ENCODE data around the gene SYPL1. TPM values are rescaled to one million over a fixed set of nuclear protein-coding genes. Genes with fewer than 3 reads are reported as not detected.

SYPL1 gene
- total and polyA plus RNA-seq, 12 donors: 25.0 to 107 (median 80.7) TPM

DNA sequence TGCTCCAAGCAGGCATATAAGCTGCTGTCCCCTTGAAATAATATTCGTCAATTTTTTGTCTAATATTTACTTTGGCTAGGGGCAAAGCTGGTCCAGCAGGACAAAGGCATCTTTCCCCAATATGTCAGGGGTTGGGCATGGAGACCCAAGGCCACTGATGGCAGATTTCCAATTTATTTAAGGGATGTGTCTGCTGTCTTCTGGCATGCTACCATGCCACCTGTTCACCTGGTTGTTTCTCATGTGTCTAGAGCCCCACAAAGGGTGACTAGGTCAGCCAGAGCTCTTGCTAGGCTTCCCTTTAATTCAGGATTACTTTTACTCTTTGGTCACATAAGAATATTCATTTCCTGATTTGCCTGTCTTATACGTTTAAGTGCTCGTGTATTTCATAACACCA, 22.1 kb upstream of the SYPL1 start:
- H3K4me1 ChIP-seq (replicated peaks in 1 of 2): no peaks in the 10 kb centered on the region
- H3K27ac ChIP-seq: no peak overlapping the region
- no peak for TF ChIP-seq POLR2A (IDR thresholded peaks at IDR 0.05)
- TF ChIP-seq, protein P1, sequence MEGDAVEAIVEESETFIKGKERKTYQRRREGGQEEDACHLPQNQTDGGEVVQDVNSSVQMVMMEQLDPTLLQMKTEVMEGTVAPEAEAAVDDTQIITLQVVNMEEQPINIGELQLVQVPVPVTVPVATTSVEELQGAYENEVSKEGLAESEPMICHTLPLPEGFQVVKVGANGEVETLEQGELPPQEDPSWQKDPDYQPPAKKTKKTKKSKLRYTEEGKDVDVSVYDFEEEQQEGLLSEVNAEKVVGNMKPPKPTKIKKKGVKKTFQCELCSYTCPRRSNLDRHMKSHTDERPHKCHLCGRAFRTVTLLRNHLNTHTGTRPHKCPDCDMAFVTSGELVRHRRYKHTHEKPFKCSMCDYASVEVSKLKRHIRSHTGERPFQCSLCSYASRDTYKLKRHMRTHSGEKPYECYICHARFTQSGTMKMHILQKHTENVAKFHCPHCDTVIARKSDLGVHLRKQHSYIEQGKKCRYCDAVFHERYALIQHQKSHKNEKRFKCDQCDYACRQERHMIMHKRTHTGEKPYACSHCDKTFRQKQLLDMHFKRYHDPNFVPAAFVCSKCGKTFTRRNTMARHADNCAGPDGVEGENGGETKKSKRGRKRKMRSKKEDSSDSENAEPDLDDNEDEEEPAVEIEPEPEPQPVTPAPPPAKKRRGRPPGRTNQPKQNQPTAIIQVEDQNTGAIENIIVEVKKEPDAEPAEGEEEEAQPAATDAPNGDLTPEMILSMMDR (IDR thresholded peaks at IDR 0.05): no peak
- no peak overlapping the region for H3K4me3 ChIP-seq
- intact Hi-C loops (cut with DNase I): no loop called here
- no peaks in the 10 kb centered on the region for H3K27me3 ChIP-seq
- H3K9me3 ChIP-seq (replicated peaks in 1 of 3): no peaks in the 10 kb centered on the region
- WGBS, 4 donors: 71 to 83% (median 75%) methylated on average over 3 of the region's 3 CpGs
- DNase-seq: no peak
- H3K36me3 ChIP-seq (replicated peaks in 1 of 2): no peaks in the 10 kb centered on the region

DNA sequence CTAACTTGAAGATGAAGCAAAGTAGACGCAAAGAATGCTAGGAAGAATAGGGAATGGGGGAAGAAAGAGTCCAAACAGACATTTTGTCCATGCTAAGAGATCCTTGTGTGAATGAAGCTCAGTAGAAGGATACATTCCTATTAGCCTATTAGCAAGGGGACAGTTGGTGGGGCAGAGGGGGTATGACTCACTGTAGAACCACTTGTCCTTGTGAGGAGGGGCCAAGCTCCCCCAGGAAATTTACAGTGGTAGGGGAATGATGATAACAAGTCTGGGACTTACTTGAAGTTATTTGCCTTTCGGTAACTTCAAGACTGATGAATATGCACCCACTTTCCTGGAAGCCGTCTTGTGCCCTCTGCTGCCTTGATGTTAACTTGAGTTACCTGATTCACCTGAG, 17.2 kb upstream of the SYPL1 start:
- Histone ChIP-seq H3K36me3 (replicated peaks in 1 of 2) (no peaks in the 10 kb centered on the region), H3K27ac (no peak overlapping the region), H3K27me3 (no peaks in the 10 kb centered on the region), H3K9me3 (replicated peaks in 1 of 3) (no peaks in the 10 kb centered on the region), H3K4me3 (no peak overlapping the region), H3K4me1 (replicated peaks in 1 of 2) (peaks cover 0 to 5% of the 10 kb centered on the region in 2 donors)
- TF ChIP-seq, protein P1 (IDR thresholded peaks at IDR 0.05): no peak
- no peak for TF ChIP-seq POLR2A (IDR thresholded peaks at IDR 0.05)
- intact Hi-C loops (cut with DNase I): no loop called here
- no peak for DNase-seq
- 71 to 81% (median 79%) methylated on average over 3 of the region's 3 CpGs for WGBS, 4 donors

DNA sequence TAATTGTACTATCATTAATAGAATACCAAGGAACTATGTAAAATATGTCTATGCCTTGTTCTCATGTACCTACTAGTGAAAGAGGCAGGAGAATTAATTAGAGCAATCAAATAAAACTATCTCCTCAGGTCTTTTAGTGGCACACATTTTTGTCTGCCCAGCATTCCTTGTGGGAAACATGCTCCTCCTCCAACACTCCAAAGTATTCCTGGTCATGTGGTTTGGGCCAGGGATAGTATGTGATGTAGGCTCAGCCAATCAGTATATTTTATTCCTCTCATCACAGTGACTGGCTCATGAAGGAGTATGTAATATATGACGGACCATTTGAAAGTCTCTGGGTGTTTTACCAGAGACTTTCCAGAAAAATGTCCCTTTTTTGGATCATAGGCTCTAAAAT, 16.7 kb upstream of the SYPL1 start:
- Histone ChIP-seq H3K4me1 (replicated peaks in 1 of 2) (peaks cover 0 to 5% of the 10 kb centered on the region in 2 donors), H3K4me3 (no peak overlapping the region), H3K27ac (no peak overlapping the region), H3K36me3 (replicated peaks in 1 of 2) (no peaks in the 10 kb centered on the region), H3K27me3 (no peaks in the 10 kb centered on the region), H3K9me3 (replicated peaks in 1 of 3) (no peaks in the 10 kb centered on the region)
- WGBS, 4 donors: 82 to 100% (median 92%) methylated on average over 1 of the region's 1 CpG
- no peak for DNase-seq
- intact Hi-C loops (cut with DNase I): no loop called here
- no peak for TF ChIP-seq POLR2A (IDR thresholded peaks at IDR 0.05)
- TF ChIP-seq, protein P1 (IDR thresholded peaks at IDR 0.05): no peak

DNA sequence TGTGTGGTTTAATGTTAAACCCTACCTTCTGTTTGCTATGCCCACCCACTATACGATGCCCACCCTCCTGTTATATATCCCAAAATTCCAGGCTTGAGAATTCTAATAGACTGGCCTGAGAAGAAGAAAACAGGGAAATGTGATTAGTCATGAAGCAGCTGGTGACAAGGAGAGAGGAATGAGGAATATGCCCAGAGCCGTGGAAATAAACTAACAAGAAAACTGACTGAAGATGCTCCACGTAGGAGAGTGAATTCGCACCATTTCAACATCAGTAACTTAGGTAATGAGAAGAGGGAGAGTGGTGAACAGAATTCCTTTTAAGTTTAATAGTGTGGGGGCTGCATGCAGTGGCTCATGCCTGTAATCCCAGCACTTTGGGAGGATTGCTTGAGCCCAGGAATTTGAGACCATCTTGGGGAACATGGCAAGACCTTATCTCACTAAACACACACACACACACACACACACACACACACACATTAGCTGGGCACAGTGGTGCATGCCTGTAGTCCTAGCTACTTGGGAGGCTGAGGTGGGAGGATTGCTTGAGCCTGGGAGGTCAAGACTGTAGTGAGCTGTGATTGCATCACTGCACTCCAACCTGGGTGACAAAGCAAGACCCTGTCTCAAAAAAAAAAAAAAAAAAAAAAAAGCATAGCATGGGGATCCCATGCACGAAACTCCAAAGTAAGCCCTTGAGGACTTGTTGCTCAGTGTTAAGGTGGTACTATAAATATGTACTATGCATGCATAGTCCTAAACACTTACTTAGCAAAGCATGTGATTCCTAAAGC, 16.1 kb upstream of the SYPL1 start:
- H3K27me3 ChIP-seq: no peaks in the 10 kb centered on the region
- 82 to 87% (median 85%) methylated on average over 5 of the region's 5 CpGs for WGBS, 4 donors
- H3K4me1 ChIP-seq (replicated peaks in 1 of 2): peaks cover 0 to 5% of the 10 kb centered on the region in 2 donors
- no peaks in the 10 kb centered on the region for H3K36me3 ChIP-seq (replicated peaks in 1 of 2)
- TF ChIP-seq, protein P1 (IDR thresholded peaks at IDR 0.05): no peak
- no peak for TF ChIP-seq POLR2A (IDR thresholded peaks at IDR 0.05)
- no peak for DNase-seq
- H3K4me3 ChIP-seq: no peak overlapping the region
- intact Hi-C loops (cut with DNase I): no loop called here
- H3K9me3 ChIP-seq (replicated peaks in 1 of 3): no peaks in the 10 kb centered on the region
- H3K27ac ChIP-seq: no peak overlapping the region
